Ectodermal cell (in vitro differentiated cells): Measurements from ENCODE around the gene SLCO4A1.
"Not testable (repeated sequence)": the region's sequence is repeated elsewhere in the genome, so short reads cannot be mapped to it uniquely, and the experiment has no call there.

Experiments
- H3K27ac ChIP-seq: 2 replicates; pipeline ENCODE4 v1.7.0; 2013; ENCODE audit warnings: mild to moderate bottlenecking, low read depth, low read length; ENCODE audit not compliant: insufficient read depth, poor library complexity, severe bottlenecking
- H3K27me3 ChIP-seq: 2 replicates; pipeline ENCODE4 v1.7.0; 2013; ENCODE audit warnings: mild to moderate bottlenecking, low read length; ENCODE audit not compliant: insufficient read depth, control insufficient read depth, poor library complexity, severe bottlenecking
- H3K36me3 ChIP-seq: one replicate; pipeline ENCODE4 v1.7.0; 2013; ENCODE audit warnings: low read length; ENCODE audit not compliant: control insufficient read depth, insufficient read depth
- H3K4me1 ChIP-seq: one replicate; pipeline ENCODE4 v1.7.0; 2013; ENCODE audit warnings: low read length; ENCODE audit not compliant: control insufficient read depth, insufficient read depth
- H3K4me3 ChIP-seq: 2 replicates; pipeline ENCODE4 v1.7.0; 2013; ENCODE audit warnings: low read depth, low read length, control low read depth; ENCODE audit not compliant: insufficient read depth
- H3K9me3 ChIP-seq: 2 replicates; pipeline ENCODE4 v1.7.0; 2013; ENCODE audit warnings: mild to moderate bottlenecking, low read length, moderate library complexity; ENCODE audit not compliant: control insufficient read depth
- whole genome bisulfite sequencing, 2 experiments: methylation state at CpG; one replicate each; pipeline ENCODE4 v1.1.7; 2013; ENCODE audit warnings: missing lambda C conversion rate in 2 of 2; 5-methylcytosine and 5-hydroxymethylcytosine counted together

Gene SLCO4A1

GRCh38 chr20:62623488-62624324 is 18.6 kb upstream of the SLCO4A1 start:
- H3K4me1 ChIP-seq, result peaks cover 8% of the 10 kb centered on the region
- 29 to 34% methylated on average over 23 of the region's 23 CpGs for WGBS, 2 experiments
- no peaks in the 10 kb centered on the region for H3K27me3 ChIP-seq
- no peak overlapping the region for H3K4me3 ChIP-seq
- no peaks in the 10 kb centered on the region for H3K9me3 ChIP-seq
- no peaks in the 10 kb centered on the region for H3K36me3 ChIP-seq
- H3K27ac ChIP-seq, result no peak overlapping the region

GRCh38 chr20:62624325-62624690 is 18.0 kb upstream of the SLCO4A1 start:
- H3K4me1 ChIP-seq, result peaks cover 8% of the 10 kb centered on the region
- H3K4me3 ChIP-seq, result no peak overlapping the region
- H3K27ac ChIP-seq, result no peak overlapping the region
- H3K9me3 ChIP-seq, result no peaks in the 10 kb centered on the region
- 77 to 80% methylated on average over 9 of the region's 9 CpGs for WGBS, 2 experiments
- no peaks in the 10 kb centered on the region for H3K36me3 ChIP-seq
- no peaks in the 10 kb centered on the region for H3K27me3 ChIP-seq

DNA sequence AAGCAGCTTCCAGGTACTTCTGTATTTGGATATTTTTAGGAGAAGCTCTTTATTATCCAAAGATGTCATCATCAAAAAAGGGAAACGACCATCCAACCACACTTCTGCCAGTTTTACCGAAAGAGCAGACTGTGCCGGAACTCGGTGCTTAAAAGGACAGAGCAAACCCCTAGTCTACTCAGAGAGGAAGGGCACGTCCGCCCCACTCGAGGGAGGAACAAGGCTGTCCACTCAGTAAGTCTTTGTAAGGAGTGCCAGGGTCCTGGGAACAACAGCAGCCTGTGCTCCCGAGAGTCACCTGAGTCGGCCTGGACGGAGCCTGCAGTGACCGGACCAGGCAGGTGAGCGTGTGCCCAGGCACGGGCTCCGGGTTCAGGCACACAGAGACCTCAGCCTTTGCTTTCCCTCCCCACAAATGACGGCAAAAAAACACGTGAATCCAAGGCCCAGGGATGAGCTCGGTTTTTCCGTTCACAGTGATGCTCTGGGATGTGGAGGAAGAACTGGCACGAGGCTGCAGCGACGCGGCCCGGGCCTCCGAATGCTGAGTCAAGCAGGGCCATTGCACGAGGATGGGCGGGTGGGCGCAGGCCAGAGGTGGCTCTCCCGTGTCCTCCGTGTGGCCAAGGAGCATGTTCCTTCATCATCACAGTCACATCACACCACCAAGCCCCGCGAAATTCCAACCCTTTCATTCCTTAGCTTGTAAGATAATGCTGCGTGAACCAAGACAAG is 17.4 kb upstream of the SLCO4A1 start:
- no peaks in the 10 kb centered on the region for H3K9me3 ChIP-seq
- no peaks in the 10 kb centered on the region for H3K27me3 ChIP-seq
- H3K4me3 ChIP-seq, result no peak overlapping the region
- H3K27ac ChIP-seq, result no peak overlapping the region
- peaks cover 8% of the 10 kb centered on the region for H3K4me1 ChIP-seq
- 94 to 95% methylated on average over 32 of the region's 32 CpGs for WGBS, 2 experiments
- no peaks in the 10 kb centered on the region for H3K36me3 ChIP-seq

GRCh38 chr20:62625516-62625915 is 16.8 kb upstream of the SLCO4A1 start:
- Histone ChIP-seq H3K4me3 (no peak overlapping the region), H3K27me3 (no peaks in the 10 kb centered on the region), H3K36me3 (no peaks in the 10 kb centered on the region), H3K27ac (no peak overlapping the region), H3K9me3 (no peaks in the 10 kb centered on the region), H3K4me1 (peaks cover 8% of the 10 kb centered on the region)
- WGBS, 2 experiments, result 94 to 96% methylated on average over 21 of the region's 21 CpGs

DNA sequence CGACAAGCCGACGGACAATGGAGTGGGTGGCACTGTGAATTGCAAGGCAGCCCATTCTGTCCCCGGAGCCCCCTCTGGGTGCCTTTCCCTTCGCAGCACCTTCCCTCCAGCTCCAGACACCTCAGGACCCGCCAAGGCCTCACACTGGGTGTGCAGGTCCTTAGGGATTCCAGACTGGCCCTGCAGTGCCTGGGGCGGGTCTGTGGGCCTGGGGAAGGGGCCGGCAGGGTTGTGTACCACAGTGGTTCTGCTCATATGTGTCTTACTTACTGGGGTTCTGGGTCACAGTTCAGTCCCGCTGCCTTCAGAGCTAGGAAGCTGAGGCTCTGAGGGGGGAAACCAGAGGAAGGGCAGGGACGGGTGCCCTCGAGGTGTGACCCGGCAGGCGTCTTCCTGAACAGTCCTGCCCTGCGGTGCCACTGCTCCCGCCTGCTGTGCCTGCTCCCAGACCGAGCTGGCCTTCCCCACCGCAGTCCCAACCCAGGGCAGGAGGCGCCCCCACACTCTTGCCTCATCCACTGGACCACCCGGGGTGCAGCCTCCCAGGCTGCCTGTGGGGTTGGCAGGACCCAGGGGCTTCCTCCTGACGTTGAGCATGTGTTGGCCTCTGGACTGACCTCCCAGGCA is 16.3 kb upstream of the SLCO4A1 start:
- Histone ChIP-seq H3K9me3 (no peaks in the 10 kb centered on the region), H3K4me1 (peaks cover 8% of the 10 kb centered on the region), H3K27me3 (no peaks in the 10 kb centered on the region), H3K27ac (no peak overlapping the region), H3K36me3 (no peaks in the 10 kb centered on the region), H3K4me3 (no peak overlapping the region)
- WGBS, 2 experiments, result 92 to 94% methylated on average over 20 of the region's 20 CpGs

- not testable (repeated sequence) for H3K4me3 ChIP-seq, H3K36me3 ChIP-seq, H3K9me3 ChIP-seq, H3K27ac ChIP-seq, H3K27me3 ChIP-seq, H3K4me1 ChIP-seq
- 89 to 95% methylated on average over 1 of the region's 1 CpG for WGBS, 2 experiments
These were observed 14.9 kb upstream of the SLCO4A1 start for GRCh38 chr20:62627425-62627824.

- H3K27ac ChIP-seq, result no peak overlapping the region
- WGBS, 2 experiments, result 88 to 94% methylated on average over 10 of the region's 10 CpGs
- H3K9me3 ChIP-seq, result no peaks in the 10 kb centered on the region
These were observed 14.2 kb upstream of the SLCO4A1 start for GRCh38 chr20:62627901-62628612.

DNA sequence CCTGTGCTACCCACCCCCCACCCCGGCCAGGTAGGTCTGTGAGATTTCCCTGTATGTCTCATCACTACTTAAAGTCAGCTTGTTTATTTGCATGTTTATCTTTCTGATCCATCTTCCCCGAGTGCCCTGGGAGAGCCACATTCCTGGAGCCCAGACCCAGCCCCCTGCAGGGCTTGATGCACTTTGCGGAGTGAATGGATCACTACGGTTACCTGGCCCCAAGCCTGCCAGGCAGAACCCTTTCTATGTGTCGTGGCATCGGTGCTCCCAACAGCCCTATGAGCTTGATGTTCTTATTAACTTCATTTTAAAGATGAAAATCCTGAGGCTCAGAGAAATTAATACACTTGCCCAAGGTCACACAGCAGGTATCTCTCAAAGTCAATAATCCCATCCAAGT is 13.6 kb upstream of the SLCO4A1 start:
- H3K4me1 ChIP-seq, result peaks cover 2% of the 10 kb centered on the region
- H3K27me3 ChIP-seq, result no peaks in the 10 kb centered on the region
- WGBS, 2 experiments, result 67 to 71% methylated on average over 6 of the region's 6 CpGs
- no peak overlapping the region for H3K4me3 ChIP-seq
- H3K36me3 ChIP-seq, result no peaks in the 10 kb centered on the region
- H3K9me3 ChIP-seq, result no peaks in the 10 kb centered on the region
- no peak overlapping the region for H3K27ac ChIP-seq

More at GRCh38 chr20:62627901-62628612, 14.2 kb upstream of the SLCO4A1 start:
- no peak overlapping the region for H3K4me3 ChIP-seq
- H3K27me3 ChIP-seq, result no peaks in the 10 kb centered on the region
- no peaks in the 10 kb centered on the region for H3K36me3 ChIP-seq
- H3K4me1 ChIP-seq, result peaks cover 8% of the 10 kb centered on the region

DNA sequence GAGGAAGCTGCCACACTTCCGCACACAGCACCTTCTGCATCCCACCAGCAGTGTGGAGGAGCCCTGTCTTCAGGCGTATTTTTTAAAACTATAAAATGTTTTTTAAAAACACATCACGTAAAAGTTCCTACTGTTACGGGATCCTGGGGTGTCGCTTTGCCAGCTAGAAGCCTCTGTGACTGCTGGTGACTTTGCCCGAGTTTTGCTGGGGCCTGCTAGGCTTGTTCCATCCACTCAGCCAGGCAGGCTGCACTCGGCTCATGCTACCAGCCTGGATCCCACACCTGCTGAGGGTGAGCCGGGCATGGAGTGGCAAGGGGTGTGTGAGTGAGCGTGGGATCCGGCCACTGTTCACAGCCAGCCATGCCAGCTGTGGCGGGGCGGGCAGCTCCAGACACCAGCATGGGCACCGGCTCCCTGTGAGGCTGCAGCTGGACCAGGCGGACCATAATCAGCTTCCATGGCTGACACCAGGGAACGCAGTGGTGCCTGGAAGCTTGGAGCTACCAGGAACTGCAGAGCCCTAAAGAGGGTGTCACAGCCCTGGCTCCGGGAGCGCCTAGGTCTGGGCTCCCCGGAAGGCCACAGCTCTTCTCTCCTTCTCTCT is 12.3 kb upstream of the SLCO4A1 start:
- Histone ChIP-seq H3K27ac (no peak overlapping the region), H3K4me3 (no peak overlapping the region), H3K4me1 (peaks cover 6% of the 10 kb centered on the region), H3K36me3 (no peaks in the 10 kb centered on the region), H3K9me3 (no peaks in the 10 kb centered on the region), H3K27me3 (no peaks in the 10 kb centered on the region)
- 95% methylated on average over 18 of the region's 18 CpGs for WGBS, 2 experiments
